ENCODE measurements around the gene ARHGAP23. TPM values are rescaled to one million over a fixed set of nuclear protein-coding genes. Genes with fewer than 3 reads are reported as not detected.
"Not testable (repeated sequence)": the region's sequence is repeated elsewhere in the genome, so short reads cannot be mapped to it uniquely, and the experiment has no call there.

The ARHGAP23 gene
- total RNA-seq, 2 donors from 2014 or later = 87.1 to 89.2 TPM

- Histone ChIP-seq H3K27me3 (replicated peaks; ENCODE audit: insufficient read depth) (no peaks in the 10 kb centered on the region), H3K27ac (no peak overlapping the region), H3K4me3 (no peak overlapping the region), H3K36me3 (peaks cover 61% of the 10 kb centered on the region), H3K4me1 (ENCODE audit: control insufficient read depth in 1 of 2, low read depth in 2 of 2) (no peaks in the 10 kb centered on the region), H3K9me3 (no peaks in the 10 kb centered on the region)
- DNase-seq (ENCODE audit: low spot score) (no peak), ATAC-seq (ENCODE audit: insufficient number of reproducible peaks, low FRiP score, low read depth) (no peak)
- no peak for TF ChIP-seq CTCF (IDR thresholded peaks at IDR 0.05)
These were observed 70.1 kb downstream of the ARHGAP23 start for GRCh38 chr17:38498353-38498752.

GRCh38 chr17:38499230-38499629 is 71.0 kb downstream of the ARHGAP23 start:
- H3K27me3 ChIP-seq (replicated peaks; ENCODE audit: insufficient read depth); DNase-seq (ENCODE audit: low spot score); H3K27ac ChIP-seq; H3K4me3 ChIP-seq; H3K9me3 ChIP-seq; ATAC-seq (ENCODE audit: insufficient number of reproducible peaks, low FRiP score, low read depth); H3K4me1 ChIP-seq (ENCODE audit: control insufficient read depth in 1 of 2, low read depth in 2 of 2): not testable (repeated sequence)
- H3K36me3 ChIP-seq = peaks cover 56% of the 10 kb centered on the region

GRCh38 chr17:38501718-38502117 is 73.5 kb downstream of the ARHGAP23 start:
- H3K27ac ChIP-seq; H3K4me1 ChIP-seq (ENCODE audit: control insufficient read depth in 1 of 2, low read depth in 2 of 2); H3K4me3 ChIP-seq; H3K9me3 ChIP-seq; ATAC-seq (ENCODE audit: insufficient number of reproducible peaks, low FRiP score, low read depth); H3K27me3 ChIP-seq (replicated peaks; ENCODE audit: insufficient read depth); DNase-seq (ENCODE audit: low spot score): not testable (repeated sequence)
- peaks cover 58% of the 10 kb centered on the region for H3K36me3 ChIP-seq

- peaks cover 51% of the 10 kb centered on the region for H3K36me3 ChIP-seq
- not testable (repeated sequence) for H3K27ac ChIP-seq; DNase-seq (ENCODE audit: low spot score); ATAC-seq (ENCODE audit: insufficient number of reproducible peaks, low FRiP score, low read depth); H3K4me1 ChIP-seq (ENCODE audit: control insufficient read depth in 1 of 2, low read depth in 2 of 2); H3K4me3 ChIP-seq; H3K27me3 ChIP-seq (replicated peaks; ENCODE audit: insufficient read depth); H3K9me3 ChIP-seq
These were observed 75.1 kb downstream of the ARHGAP23 start for GRCh38 chr17:38503286-38503913.

- no peak for ATAC-seq (ENCODE audit: insufficient number of reproducible peaks, low FRiP score, low read depth)
- no peaks in the 10 kb centered on the region for H3K4me1 ChIP-seq (ENCODE audit: control insufficient read depth in 1 of 2, low read depth in 2 of 2)
- H3K4me3 ChIP-seq = no peak overlapping the region
- H3K9me3 ChIP-seq = no peaks in the 10 kb centered on the region
- no peak for DNase-seq (ENCODE audit: low spot score)
- no peak overlapping the region for H3K27ac ChIP-seq
- H3K27me3 ChIP-seq (replicated peaks; ENCODE audit: insufficient read depth) = no peaks in the 10 kb centered on the region
- peaks cover 43% of the 10 kb centered on the region for H3K36me3 ChIP-seq
- no peak for TF ChIP-seq CTCF (IDR thresholded peaks at IDR 0.05)
These were observed 76.0 kb downstream of the ARHGAP23 start for GRCh38 chr17:38504216-38504615.

- H3K27me3 ChIP-seq (replicated peaks; ENCODE audit: insufficient read depth) = no peaks in the 10 kb centered on the region
- no peak overlapping the region for H3K27ac ChIP-seq
- ATAC-seq (ENCODE audit: insufficient number of reproducible peaks, low FRiP score, low read depth) (no peak), DNase-seq (ENCODE audit: low spot score) (no peak)
- peaks cover 0 to 4% of the 10 kb centered on the region in 2 donors for H3K4me1 ChIP-seq (ENCODE audit: control insufficient read depth in 1 of 2, low read depth in 2 of 2)
- no peak overlapping the region for H3K4me3 ChIP-seq
- TF ChIP-seq CTCF (IDR thresholded peaks at IDR 0.05) = no peak
- peaks cover 34% of the 10 kb centered on the region for H3K36me3 ChIP-seq
- H3K9me3 ChIP-seq = no peaks in the 10 kb centered on the region
These were observed 79.2 kb downstream of the ARHGAP23 start for GRCh38 chr17:38507436-38507835.
